ENCODE results near the gene TESPA1.

Gene TESPA1

DNA sequence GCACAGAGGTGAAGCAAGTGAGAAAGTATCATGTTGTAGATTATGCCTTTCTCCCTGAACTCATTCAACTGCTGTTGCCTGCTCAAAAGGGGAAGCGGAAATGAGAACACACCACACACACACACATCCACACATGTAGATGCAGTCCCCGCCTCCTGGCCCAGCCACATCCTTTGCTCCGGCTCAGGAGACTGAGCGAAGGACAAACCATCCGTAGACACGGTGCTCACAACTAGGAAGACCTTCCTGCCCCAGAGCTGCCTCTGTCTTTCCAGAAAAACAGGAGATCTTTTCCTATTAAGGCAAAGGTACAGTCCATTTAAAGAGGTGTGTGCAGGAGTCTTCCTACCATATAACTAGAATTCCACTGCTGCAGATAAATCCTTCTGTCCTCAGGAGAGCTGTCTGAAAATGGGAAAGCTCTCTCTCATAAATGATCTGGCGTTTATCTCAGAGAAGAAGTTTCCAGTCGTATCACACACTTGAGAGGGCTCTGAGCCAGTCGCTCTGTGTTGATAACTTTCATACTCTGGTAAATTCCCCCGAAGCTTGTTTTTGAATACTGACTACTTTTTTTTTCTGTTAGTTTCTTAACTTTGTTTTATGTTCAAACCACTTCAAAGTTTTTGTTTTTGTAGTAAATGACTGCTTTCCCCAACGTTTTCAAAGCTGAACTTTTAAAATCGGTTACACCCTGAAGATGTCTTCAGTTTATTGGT is at the start of gene TESPA1:
Gene TESPA1, minus strand, starts transcription at position 105 of the 719 bp plus-strand sequence. CDS start 10,200 bp downstream, outside the sequence.
- TF ChIP-seq CTCF (IDR thresholded peaks at IDR 0.05; ENCODE audit: low read depth, low read length) = no peak
- no peak for DNase-seq (ENCODE audit: extremely low read depth, low read depth)

DNA sequence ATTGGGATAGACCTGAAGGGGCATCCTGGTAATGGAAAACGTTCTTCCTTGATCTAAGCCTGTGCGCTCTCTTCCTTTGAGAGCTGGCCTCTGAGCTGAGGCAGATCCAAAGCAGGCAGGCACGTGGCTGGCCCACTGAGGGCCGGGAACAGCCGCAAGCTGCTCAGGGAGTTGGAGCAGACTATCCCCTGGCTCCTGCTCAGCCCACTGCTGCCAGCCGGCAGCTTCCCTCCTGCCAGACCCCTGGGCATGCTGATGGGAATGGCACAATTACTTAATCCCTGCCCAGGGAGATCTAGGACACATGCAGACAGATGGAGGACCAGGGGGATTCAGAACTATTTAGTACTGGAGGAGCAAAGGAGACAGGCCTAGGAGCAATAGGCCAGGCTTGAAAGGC is 49.7 kb upstream of the TESPA1 start:
- TF ChIP-seq CTCF (IDR thresholded peaks at IDR 0.05; ENCODE audit: low read depth, low read length) = no peak
- DNase-seq (ENCODE audit: extremely low read depth, low read depth) = no peak

DNA sequence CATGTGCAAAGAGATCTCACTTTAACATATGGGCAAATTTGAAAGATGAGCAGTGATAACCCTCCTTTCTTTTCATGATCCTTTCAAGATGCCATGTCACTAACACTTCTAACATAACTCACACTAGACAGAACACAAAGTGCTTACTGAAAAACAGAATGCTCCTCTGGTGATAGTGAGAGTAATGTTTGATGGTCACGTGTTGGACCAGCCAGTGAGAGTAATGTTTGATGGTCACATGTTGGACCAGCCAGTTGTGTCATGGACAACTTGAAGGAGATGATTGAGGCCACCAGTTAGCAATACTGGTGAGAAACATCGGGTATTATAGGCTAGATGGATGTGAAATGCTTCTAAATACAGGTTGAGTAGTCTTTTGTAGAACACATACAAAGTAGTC is 40.9 kb upstream of the TESPA1 start:
- TF ChIP-seq CTCF (IDR thresholded peaks at IDR 0.05; ENCODE audit: low read depth, low read length) = no peak
- DNase-seq (ENCODE audit: extremely low read depth, low read depth) = no peak

DNA sequence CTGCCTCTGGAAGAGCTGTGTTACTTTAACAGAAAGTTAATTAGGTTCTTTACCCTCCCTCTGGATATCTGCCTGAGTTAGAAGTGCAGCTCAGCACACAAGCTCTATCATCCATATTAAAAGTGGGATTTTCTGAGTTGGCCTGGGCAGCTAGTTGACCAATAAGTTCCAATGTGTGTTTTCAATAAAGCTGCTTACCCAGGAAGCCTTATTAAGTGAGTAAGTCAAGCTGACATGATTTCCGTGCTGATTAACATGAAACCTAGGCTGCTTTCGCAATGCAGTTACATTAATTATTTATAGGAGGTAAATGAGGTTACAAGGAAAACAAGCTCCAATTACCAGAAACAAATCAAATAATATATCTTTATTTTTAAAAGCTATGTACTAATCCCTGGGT is 40.0 kb upstream of the TESPA1 start:
- no peak for TF ChIP-seq CTCF (IDR thresholded peaks at IDR 0.05; ENCODE audit: low read depth, low read length)
- no peak for DNase-seq (ENCODE audit: extremely low read depth, low read depth)

DNA sequence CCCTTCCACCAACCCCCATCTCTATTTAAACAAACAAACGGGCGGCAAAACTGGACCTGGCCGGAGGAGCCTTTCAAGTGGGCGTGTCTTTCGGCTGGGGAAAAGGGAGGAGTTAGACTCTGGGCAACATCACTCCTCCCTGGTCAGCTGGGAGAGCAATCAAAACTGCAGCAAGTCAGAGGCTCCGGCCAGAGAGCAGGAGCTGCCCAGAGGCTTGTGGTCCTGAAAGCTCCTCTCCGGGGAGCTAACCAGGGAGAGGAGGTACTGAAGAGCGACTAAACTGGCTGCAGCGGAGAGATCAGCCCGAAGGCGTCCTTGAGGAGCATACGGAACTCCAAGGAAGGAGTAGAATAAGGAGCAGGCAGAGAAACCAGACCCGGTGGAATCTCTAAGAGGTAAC is 35.2 kb upstream of the TESPA1 start, which contains the start of gene NEUROD4:
Gene NEUROD4, plus strand, starts transcription at position 191 of the 400 bp plus-strand sequence. CDS start 6,466 bp downstream, outside the sequence.
- peak; percentile 5 for DNase-seq (ENCODE audit: extremely low read depth, low read depth)
- TF ChIP-seq CTCF (IDR thresholded peaks at IDR 0.05; ENCODE audit: low read depth, low read length) = no peak

DNA sequence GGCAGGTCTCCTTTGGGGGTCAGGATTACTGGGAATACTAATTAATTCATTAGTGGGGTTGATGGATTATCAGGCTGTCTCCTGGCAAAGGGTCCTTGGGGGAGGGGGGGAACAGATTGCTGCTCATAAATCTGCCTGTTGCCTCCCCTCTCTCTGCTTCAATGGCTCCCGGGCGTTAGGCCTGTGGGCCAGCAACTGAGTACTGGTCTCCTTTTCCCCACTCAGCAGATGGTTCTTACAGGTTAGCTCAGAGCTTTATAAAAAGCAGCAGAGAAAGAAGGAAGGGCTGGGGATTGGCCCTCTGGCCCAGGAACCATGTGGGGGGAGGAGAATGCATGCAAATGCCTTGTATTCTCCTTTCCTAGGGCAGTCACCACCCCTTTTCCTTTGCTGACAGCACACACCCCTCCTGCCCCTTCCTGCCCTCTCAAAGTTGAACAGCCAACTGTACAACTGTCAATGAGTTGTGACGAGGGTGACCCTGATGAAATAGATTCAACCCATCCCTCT is 32.9 kb upstream of the TESPA1 start:
- no peak for DNase-seq (ENCODE audit: extremely low read depth, low read depth)
- no peak for TF ChIP-seq CTCF (IDR thresholded peaks at IDR 0.05; ENCODE audit: low read depth, low read length)

DNA sequence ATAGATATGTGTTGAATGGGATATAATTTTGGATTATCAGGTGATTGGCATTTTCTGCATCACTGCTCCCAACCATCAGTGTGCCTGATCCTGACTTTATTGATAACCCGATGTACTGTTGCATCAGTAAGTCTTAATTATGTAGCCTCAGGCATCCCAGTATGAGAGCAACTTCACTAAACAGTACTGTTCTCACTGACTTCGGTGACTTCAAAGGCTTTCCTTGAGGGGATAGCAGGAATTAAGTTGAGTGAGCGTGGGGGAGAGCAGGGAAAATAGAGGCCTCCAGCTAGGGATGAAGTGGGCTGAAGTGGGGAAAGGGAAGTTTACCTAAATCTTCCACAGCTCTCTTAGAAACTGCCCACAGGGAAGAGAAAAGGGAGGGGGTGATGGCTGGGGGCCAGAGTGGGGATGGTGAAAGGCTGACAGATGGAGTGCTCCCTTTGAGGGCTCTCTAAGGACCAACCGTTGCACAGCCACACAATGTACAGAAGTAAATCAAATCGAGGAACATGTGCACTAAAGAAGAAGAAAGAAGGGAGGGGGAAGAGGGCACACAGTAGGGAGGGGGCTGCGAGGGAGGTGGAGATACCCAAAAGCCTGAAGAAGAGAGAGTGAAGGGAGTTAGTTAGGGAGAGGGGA is 24.5 kb upstream of the TESPA1 start:
- no peak for TF ChIP-seq CTCF (IDR thresholded peaks at IDR 0.05; ENCODE audit: low read depth, low read length)
- no peak for DNase-seq (ENCODE audit: extremely low read depth, low read depth)
